Measurements from ENCODE around the gene FAM168A. TPM values are rescaled to one million over a fixed set of nuclear protein-coding genes. Genes with fewer than 3 reads are reported as not detected.

FAM168A gene
- total and polyA plus RNA-seq, 10 of the 15 experiments (the other 5 are each of a cell fraction or from before 2014, with no cell fraction given), result 1.7 to 20.0 (median 10.0) TPM

GRCh38 chr11:73399636-73400035 lies 198.3 kb downstream of the FAM168A start:
- H3K4me3 ChIP-seq, result no peak overlapping the region
- H3K4me1 ChIP-seq (ENCODE audit: control insufficient read depth, insufficient read depth, low read length), result no peaks in the 10 kb centered on the region
- TF ChIP-seq NFXL1 (IDR thresholded peaks at IDR 0.05; ENCODE audit: borderline replicate concordance) (no peak), SUPT20H (IDR thresholded peaks at IDR 0.05; ENCODE audit: borderline replicate concordance, control insufficient read depth, low read depth, low read length) (no peak), EED (IDR thresholded peaks at IDR 0.05; ENCODE audit: low read depth) (no peak)
- H3K9me3 ChIP-seq (replicated peaks; ENCODE audit: control insufficient read depth, insufficient read depth, low read length), result no peaks in the 10 kb centered on the region
- no peaks in the 10 kb centered on the region for H3K27me3 ChIP-seq (replicated peaks in 1 of 2; ENCODE audit: control insufficient read depth in 2 of 2, insufficient read depth in 2 of 2, low read length in 1 of 2)
- WGBS (ENCODE audit: insufficient coverage, insufficient replicate concordance, low lambda C conversion rate, missing lambda C conversion rate), result 65% methylated on average over 4 of the region's 4 CpGs
- H3K79me2 ChIP-seq (ENCODE audit: control insufficient read depth, insufficient read depth, low read length), result no peaks in the 10 kb centered on the region
- H3K4me2 ChIP-seq (ENCODE audit: control insufficient read depth, insufficient read depth), result no peak overlapping the region
- ChIA-PET POLR2A (interaction anchor here (0.9 to 1.4 kb wide), 2 partner anchors 11 to 16 kb away, joined by 3 read pairs; no protein-coding TSS in a partner anchor), CTCF (interaction anchor here (0.7 to 25.6 kb wide), 7 partner anchors 11 to 262 kb away, joined by 4 to 400 read pairs (median 5); no protein-coding TSS in a partner anchor), SMC1A (ENCODE audit: uncharacterized antibody, unreplicated experiment) (interaction anchor here (0.9 to 3.2 kb wide), 6 partner anchors 10 to 226 kb away, joined by 3 to 19 read pairs (median 6); no protein-coding TSS in a partner anchor), RAD21 (ENCODE audit: unreplicated experiment) (interaction anchor here (1.2 kb wide), 1 partner anchor 15 kb away, joined by 3 read pairs; no protein-coding TSS in a partner anchor)
- no peak for ATAC-seq
- in situ Hi-C loops (cut with MboI) (loop anchor here (5.0 kb wide), 1 partner anchor 263 kb away; no protein-coding TSS in a partner anchor), intact Hi-C loops (cut with micrococcal nuclease; ENCODE audit: unreplicated experiment) (no loop called here)
- BruUV-seq (replicated peaks), result no TSS peak
- H3K36me3 ChIP-seq (ENCODE audit: control insufficient read depth in 2 of 2, insufficient read depth in 2 of 2, low read length in 1 of 2), result peaks cover 25 to 26% of the 10 kb centered on the region in 2 experiments; a peak in 3 of 4 replicates
- DNase-seq (ENCODE audit: low read depth, low spot score), result no peak
- H2AFZ ChIP-seq (ENCODE audit: control insufficient read depth, low read depth, low read length), result no peak overlapping the region
- no peak overlapping the region for H3K27ac ChIP-seq (ENCODE audit: control insufficient read depth, insufficient read depth)
- H3K9ac ChIP-seq (ENCODE audit: control insufficient read depth, insufficient read depth, low read length), result no peak overlapping the region
- no peak for FAIRE-seq
- H4K20me1 ChIP-seq (ENCODE audit: control insufficient read depth, insufficient read depth), result no peaks in the 10 kb centered on the region

- Histone ChIP-seq H2AFZ (ENCODE audit: control insufficient read depth, low read depth, low read length) (no peak overlapping the region), H3K27me3 (replicated peaks in 1 of 2; ENCODE audit: control insufficient read depth in 2 of 2, insufficient read depth in 2 of 2, low read length in 1 of 2) (no peaks in the 10 kb centered on the region), H3K27ac (ENCODE audit: control insufficient read depth, insufficient read depth) (no peak overlapping the region), H3K9me3 (replicated peaks; ENCODE audit: control insufficient read depth, insufficient read depth, low read length) (no peaks in the 10 kb centered on the region), H3K36me3 (ENCODE audit: control insufficient read depth in 2 of 2, insufficient read depth in 2 of 2, low read length in 1 of 2) (peaks cover 29 to 30% of the 10 kb centered on the region in 2 experiments), H3K79me2 (ENCODE audit: control insufficient read depth, insufficient read depth, low read length) (no peaks in the 10 kb centered on the region), H3K4me1 (ENCODE audit: control insufficient read depth, insufficient read depth, low read length) (no peaks in the 10 kb centered on the region), H4K20me1 (ENCODE audit: control insufficient read depth, insufficient read depth) (no peaks in the 10 kb centered on the region), H3K4me3 (no peak overlapping the region), H3K9ac (ENCODE audit: control insufficient read depth, insufficient read depth, low read length) (no peak overlapping the region), H3K4me2 (ENCODE audit: control insufficient read depth, insufficient read depth) (no peak overlapping the region)
- ChIA-PET POLR2A (interaction anchor here (0.9 to 1.4 kb wide), 2 partner anchors 11 to 16 kb away, joined by 3 read pairs; no protein-coding TSS in a partner anchor), RAD21 (ENCODE audit: unreplicated experiment) (interaction anchor here (1.7 kb wide), 1 partner anchor 261 kb away, joined by 7 read pairs; no protein-coding TSS in a partner anchor), SMC1A (ENCODE audit: uncharacterized antibody, unreplicated experiment) (interaction anchor here (1.3 to 3.2 kb wide), 5 partner anchors 11 to 226 kb away, joined by 4 to 19 read pairs (median 6); no protein-coding TSS in a partner anchor), CTCF (interaction anchor here (0.8 to 25.6 kb wide), 5 partner anchors 16 to 262 kb away, joined by 4 to 400 read pairs (median 7); no protein-coding TSS in a partner anchor)
- in situ Hi-C loops (cut with MboI), result no loop called here
- DNase-seq (ENCODE audit: low read depth, low spot score), result no peak
- FAIRE-seq, result no peak
- over 99% methylated on average over 6 of the region's 6 CpGs for WGBS (ENCODE audit: insufficient coverage, insufficient replicate concordance, low lambda C conversion rate, missing lambda C conversion rate)
- intact Hi-C loops (cut with micrococcal nuclease; ENCODE audit: unreplicated experiment), result no loop called here
- ATAC-seq, result no peak
- BruUV-seq (replicated peaks), result no TSS peak
- TF ChIP-seq NR2F1 (conservative IDR thresholded peaks at IDR 0.05) (no peak), CBFB (IDR thresholded peaks at IDR 0.05; ENCODE audit: low read depth) (peak; percentile 7; the same call in 1 of the 2 replicates), ZNF207 (IDR thresholded peaks at IDR 0.05; ENCODE audit: borderline replicate concordance) (no peak), ZNF24 (IDR thresholded peaks at IDR 0.05) (no peak), MLLT1 (IDR thresholded peaks at IDR 0.05) (no peak), ZBED1 (IDR thresholded peaks at IDR 0.05; ENCODE audit: borderline replicate concordance) (no peak), POU2F2 (IDR thresholded peaks at IDR 0.05; ENCODE audit: borderline replicate concordance, low read depth, low read length) (no peak), ZNF592 (IDR thresholded peaks at IDR 0.05) (no peak)
Measured at GRCh38 chr11:73399159-73399590, 198.7 kb downstream of the FAM168A start.
